Measurements from ENCODE around the gene GIGYF1. TPM values are rescaled to one million over a fixed set of nuclear protein-coding genes. Genes with fewer than 3 reads are reported as not detected.

GIGYF1 gene
- total and polyA plus RNA-seq, 2 experiments from 2014 or later = 13.2 to 17.6 TPM

DNA sequence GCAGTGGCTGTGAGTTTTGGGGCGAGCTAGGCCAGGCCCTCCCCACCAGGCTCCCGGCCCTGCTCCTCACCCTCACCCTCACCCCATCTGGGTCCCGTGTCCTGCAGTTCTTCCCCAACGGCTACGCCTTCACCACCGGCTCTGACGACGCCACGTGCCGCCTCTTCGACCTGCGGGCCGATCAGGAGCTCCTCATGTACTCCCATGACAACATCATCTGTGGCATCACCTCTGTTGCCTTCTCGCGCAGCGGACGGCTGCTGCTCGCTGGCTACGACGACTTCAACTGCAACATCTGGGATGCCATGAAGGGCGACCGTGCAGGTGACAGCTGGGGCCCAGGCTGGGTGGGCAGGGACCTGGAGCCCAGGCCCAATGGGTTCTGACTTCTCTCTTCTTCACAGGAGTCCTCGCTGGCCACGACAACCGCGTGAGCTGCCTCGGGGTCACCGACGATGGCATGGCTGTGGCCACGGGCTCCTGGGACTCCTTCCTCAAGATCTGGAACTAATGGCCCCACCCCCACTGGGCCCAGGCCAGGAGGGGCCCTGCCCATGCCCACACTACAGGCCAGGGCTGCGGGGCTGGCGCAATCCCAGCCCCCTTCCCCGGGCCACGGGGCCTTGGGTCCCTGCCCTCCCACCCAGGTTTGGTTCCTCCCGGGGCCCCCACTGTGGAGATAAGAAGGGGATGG lies 15.6 kb downstream of the GIGYF1 start:
- peaks cover 55% of the 10 kb centered on the region for H4K20me1 ChIP-seq (ENCODE audit: insufficient read depth, poor library complexity, severe bottlenecking)
- 93% methylated on average over 24 of the region's 35 CpGs for WGBS (ENCODE audit: low lambda C conversion rate, missing lambda C conversion rate)
- peak; percentile 10 for DNase-seq (ENCODE audit: low spot score)

DNA sequence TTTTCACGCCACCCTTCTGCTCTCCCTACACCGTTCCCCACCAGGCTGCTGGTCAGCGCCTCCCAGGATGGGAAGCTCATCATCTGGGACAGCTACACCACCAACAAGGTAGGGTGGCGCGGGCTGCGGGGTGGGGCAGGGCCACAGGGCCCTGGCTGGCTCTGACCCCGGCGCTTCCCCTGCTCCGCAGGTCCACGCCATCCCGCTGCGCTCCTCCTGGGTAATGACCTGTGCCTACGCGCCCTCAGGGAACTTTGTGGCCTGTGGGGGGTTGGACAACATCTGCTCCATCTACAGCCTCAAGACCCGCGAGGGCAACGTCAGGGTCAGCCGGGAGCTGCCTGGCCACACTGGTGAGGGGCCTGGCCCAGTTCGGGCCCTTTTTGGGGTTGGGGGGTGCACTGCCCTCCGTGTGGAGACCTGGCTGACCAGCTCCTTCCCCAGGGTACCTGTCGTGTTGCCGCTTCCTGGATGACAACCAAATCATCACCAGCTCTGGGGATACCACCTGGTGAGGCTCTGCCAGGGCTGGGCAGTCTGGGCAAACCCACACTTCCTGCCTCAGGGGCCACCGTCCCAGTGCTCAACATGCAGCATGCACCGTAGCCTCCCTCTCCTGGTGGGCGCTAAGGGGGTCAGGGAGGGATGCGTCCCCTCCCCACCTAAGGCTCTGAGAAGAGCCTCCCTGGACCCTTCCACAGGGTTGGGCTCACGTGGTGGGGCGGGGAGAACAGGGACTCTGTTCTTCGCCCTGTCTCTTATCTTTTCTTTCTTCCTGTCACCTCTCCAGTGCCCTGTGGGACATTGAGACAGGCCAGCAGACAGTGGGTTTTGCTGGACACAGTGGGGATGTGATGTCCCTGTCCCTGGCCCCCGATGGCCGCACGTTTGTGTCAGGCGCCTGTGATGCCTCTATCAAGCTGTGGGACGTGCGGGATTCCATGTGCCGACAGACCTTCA lies 16.5 kb downstream of the GIGYF1 start:
- Histone ChIP-seq H3K27me3 (no peaks in the 10 kb centered on the region), H3K9me3 (ENCODE audit: low read depth) (no peaks in the 10 kb centered on the region), H3K4me1 (ENCODE audit: insufficient read depth) (peaks cover 20% of the 10 kb centered on the region), H3K4me3 (no peak overlapping the region), H3K9me2 (replicated peaks; ENCODE audit: insufficient read depth) (no peaks in the 10 kb centered on the region), H3K36me3 (replicated peaks; ENCODE audit: insufficient read depth, low read depth) (no peaks in the 10 kb centered on the region), H3K79me2 (peaks cover 48% of the 10 kb centered on the region), H2AFZ (no peak overlapping the region), H3K4me2 (no peak overlapping the region), H4K20me1 (ENCODE audit: insufficient read depth, poor library complexity, severe bottlenecking) (peaks cover 55% of the 10 kb centered on the region), H3K27ac (no peak overlapping the region)
- TF ChIP-seq EZH2 (IDR thresholded peaks at IDR 0.05; ENCODE audit: borderline replicate concordance) (no peak), EZH2phosphoT487 (IDR thresholded peaks at IDR 0.05; ENCODE audit: low read depth, severe bottlenecking, unreplicated experiment) (no peak)
- TF ChIP-seq, protein P1, sequence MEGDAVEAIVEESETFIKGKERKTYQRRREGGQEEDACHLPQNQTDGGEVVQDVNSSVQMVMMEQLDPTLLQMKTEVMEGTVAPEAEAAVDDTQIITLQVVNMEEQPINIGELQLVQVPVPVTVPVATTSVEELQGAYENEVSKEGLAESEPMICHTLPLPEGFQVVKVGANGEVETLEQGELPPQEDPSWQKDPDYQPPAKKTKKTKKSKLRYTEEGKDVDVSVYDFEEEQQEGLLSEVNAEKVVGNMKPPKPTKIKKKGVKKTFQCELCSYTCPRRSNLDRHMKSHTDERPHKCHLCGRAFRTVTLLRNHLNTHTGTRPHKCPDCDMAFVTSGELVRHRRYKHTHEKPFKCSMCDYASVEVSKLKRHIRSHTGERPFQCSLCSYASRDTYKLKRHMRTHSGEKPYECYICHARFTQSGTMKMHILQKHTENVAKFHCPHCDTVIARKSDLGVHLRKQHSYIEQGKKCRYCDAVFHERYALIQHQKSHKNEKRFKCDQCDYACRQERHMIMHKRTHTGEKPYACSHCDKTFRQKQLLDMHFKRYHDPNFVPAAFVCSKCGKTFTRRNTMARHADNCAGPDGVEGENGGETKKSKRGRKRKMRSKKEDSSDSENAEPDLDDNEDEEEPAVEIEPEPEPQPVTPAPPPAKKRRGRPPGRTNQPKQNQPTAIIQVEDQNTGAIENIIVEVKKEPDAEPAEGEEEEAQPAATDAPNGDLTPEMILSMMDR (IDR thresholded peaks at IDR 0.05; ENCODE audit: poor library complexity) = no peak
- peak; percentile 6 for DNase-seq (ENCODE audit: low spot score)
- WGBS (ENCODE audit: low lambda C conversion rate, missing lambda C conversion rate) = 95% methylated on average over 32 of the region's 36 CpGs

More for the DNA sequence above, 15.6 kb downstream of the GIGYF1 start:
- Histone ChIP-seq H3K79me2 (peaks cover 48% of the 10 kb centered on the region), H3K36me3 (replicated peaks; ENCODE audit: insufficient read depth, low read depth) (no peaks in the 10 kb centered on the region), H3K4me2 (no peak overlapping the region), H3K9me2 (replicated peaks; ENCODE audit: insufficient read depth) (no peaks in the 10 kb centered on the region), H3K4me3 (no peak overlapping the region), H2AFZ (no peak overlapping the region), H3K27me3 (no peaks in the 10 kb centered on the region), H3K27ac (peak overlapping the region; percentile 53), H3K9me3 (ENCODE audit: low read depth) (no peaks in the 10 kb centered on the region), H3K4me1 (ENCODE audit: insufficient read depth) (peaks cover 20% of the 10 kb centered on the region)
- TF ChIP-seq, protein P1 (IDR thresholded peaks at IDR 0.05; ENCODE audit: poor library complexity) = no peak
- TF ChIP-seq EZH2phosphoT487 (IDR thresholded peaks at IDR 0.05; ENCODE audit: low read depth, severe bottlenecking, unreplicated experiment) (no peak), EZH2 (IDR thresholded peaks at IDR 0.05; ENCODE audit: borderline replicate concordance) (no peak)

DNA sequence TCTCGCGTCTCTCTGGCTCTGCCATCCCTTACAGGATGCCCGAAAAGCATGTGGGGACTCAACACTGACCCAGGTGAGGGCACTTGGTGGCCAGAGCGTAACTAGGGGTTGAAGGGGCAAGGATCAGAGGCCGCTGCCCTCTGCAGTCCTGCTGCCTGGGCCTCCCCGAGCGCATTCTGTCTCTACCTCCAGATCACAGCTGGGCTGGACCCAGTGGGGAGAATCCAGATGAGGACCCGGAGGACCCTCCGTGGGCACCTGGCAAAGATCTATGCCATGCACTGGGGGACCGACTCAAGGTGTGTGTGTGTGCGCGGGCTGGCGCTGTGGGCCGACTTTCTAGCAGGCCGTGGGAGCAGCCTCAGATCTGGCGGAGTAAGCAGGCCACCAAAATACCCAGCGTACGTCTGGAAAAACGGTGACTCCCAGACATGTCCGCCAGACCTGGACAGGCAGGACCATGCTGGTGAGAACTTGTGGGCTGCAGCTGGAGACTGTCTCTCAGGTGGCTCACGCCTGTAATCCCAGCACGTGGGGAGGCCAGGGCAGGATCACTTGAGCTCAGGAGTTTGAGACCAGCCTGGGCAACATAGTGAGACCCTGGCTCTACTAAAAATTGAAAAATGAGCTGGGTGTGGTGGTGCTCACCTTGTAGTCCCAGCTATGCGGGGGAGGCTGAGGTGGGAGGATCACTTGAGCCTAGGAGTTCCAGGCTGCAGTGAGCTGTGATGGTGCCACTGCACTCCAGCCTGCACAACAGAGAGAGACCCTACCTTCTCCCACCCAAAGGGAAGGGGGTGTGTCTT lies 17.3 kb downstream of the GIGYF1 start:
- H3K27ac ChIP-seq = peak overlapping the region; percentile 90
- peaks cover 48% of the 10 kb centered on the region for H3K79me2 ChIP-seq
- peak overlapping the region; percentile 98 for H3K4me2 ChIP-seq
- H3K27me3 ChIP-seq = no peaks in the 10 kb centered on the region
- DNase-seq (ENCODE audit: low spot score) = no peak
- H4K20me1 ChIP-seq (ENCODE audit: insufficient read depth, poor library complexity, severe bottlenecking) = peaks cover 55% of the 10 kb centered on the region
- no peaks in the 10 kb centered on the region for H3K36me3 ChIP-seq (replicated peaks; ENCODE audit: insufficient read depth, low read depth)
- H3K4me1 ChIP-seq (ENCODE audit: insufficient read depth) = peaks cover 20% of the 10 kb centered on the region
- no peak overlapping the region for H3K4me3 ChIP-seq
- WGBS (ENCODE audit: low lambda C conversion rate, missing lambda C conversion rate) = 92% methylated on average over 21 of the region's 23 CpGs
- H3K9me2 ChIP-seq (replicated peaks; ENCODE audit: insufficient read depth) = no peaks in the 10 kb centered on the region
- H2AFZ ChIP-seq = no peak overlapping the region
- TF ChIP-seq, protein P1 (IDR thresholded peaks at IDR 0.05; ENCODE audit: poor library complexity) = no peak
- TF ChIP-seq EZH2 (IDR thresholded peaks at IDR 0.05; ENCODE audit: borderline replicate concordance) (no peak), EZH2phosphoT487 (IDR thresholded peaks at IDR 0.05; ENCODE audit: low read depth, severe bottlenecking, unreplicated experiment) (no peak)
- no peaks in the 10 kb centered on the region for H3K9me3 ChIP-seq (ENCODE audit: low read depth)

All from hepatocyte (in vitro differentiated cells).